GM21526 (cell line): ENCODE data around the gene RFLNA.
"Not testable (repeated sequence)": the region's sequence is repeated elsewhere in the genome, so short reads cannot be mapped to it uniquely, and the experiment has no call there.

Experiments
- ATAC-seq: cut with Tn5 transposase; IDR thresholded peaks from one replicate; pipeline ENCODE4 v1.9.1; 2021; ENCODE audit warnings: moderate library complexity; ENCODE audit not compliant: unreplicated experiment, low FRiP score

RFLNA gene

DNA sequence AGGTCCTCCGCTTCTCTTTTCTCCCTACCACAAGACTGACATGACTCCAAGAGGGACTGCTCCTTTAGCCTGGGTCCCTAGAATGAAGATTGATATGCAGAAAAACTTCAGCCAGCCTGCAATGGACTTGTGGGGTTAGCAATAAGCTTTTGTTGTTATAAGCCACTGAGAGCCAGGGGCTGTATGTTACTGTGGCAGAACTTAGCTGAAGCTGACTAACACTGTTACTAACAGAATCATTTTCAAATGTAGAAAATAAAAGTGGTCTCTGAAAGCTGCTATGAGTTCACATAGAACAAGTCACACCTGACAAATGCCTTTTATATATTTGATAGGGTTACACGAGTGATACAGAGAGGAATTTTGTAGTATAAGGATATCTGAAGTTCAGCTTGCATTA is 13.6 kb upstream of the RFLNA start:
- ATAC-seq, result no peak

DNA sequence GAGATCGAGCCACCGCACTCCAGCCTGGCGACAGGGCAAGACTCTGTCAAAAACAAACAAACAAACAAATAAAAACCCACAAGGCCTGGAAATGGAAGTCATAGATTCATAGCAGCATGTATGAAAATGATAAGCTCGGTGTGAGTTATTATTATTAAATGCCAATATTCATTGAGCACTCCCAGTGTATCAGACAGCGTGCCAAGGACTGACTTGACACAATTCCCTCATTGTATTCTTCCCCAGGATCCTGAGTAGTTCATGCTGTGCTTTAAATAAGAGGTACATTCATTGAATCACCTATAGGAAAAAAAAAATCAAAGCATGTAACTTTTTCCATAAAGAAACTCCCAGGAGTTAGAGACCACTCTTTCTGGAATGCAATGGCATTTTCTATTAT is 12.6 kb upstream of the RFLNA start:
- no peak for ATAC-seq

DNA sequence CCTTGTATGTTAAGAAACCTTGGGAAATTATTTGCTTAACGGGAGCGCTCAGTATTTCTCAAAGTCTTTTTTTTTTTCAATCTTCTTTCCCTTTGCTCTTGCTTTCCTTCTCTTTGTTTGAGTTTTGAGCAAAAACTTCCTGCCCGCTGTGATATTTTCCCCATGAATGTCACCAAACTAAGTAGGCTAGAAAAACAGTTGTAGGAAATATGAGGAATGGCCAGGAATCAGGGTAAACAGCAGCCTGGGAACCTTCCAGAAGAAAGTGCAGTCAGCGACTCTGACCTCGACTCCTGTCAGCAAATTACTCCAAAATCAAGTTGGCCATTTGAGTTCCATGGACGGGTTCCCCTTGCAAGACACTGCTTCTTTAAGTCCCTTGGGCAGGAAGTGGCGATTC is 11.6 kb upstream of the RFLNA start:
- ATAC-seq, result no peak

DNA sequence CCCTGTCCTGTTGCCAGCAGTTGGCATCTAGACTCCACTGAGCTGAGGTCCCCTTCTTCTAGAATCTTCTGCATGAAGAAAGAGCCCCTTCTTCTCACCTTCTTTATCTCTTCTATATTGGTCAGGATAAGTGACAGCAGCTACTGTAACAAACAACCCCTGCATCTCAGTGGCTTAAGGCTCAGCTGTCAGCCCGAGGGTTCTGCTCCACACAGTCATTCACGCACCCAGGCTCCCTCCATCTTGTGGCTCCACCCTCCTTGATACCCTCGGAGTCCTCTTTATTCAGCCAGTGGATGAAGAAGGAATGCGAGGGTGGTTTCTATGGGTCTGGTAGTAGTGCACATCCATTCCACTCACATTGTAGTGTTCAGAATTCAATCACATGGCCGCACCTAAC is 10.5 kb upstream of the RFLNA start:
- no peak for ATAC-seq

DNA sequence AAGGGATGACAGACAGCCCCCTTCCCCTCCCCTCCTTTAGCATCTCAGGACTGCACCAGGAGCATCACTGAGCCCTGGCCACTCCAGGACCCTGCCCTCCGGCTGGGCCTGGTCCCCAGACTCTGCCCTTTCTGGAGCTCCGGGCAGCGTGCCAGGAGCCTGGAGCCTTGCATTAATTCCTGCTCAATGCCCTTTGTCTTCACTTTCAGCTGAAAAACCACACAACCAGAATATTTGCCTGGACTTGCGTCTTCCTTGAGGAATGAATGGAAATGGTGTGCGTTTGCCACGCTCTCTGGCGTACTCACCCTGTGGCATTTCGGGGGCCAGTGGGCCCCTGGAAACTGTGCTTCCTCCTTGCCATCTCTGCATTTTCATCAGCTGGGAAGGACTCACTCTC is 8.5 kb upstream of the RFLNA start:
- ATAC-seq, result no peak

DNA sequence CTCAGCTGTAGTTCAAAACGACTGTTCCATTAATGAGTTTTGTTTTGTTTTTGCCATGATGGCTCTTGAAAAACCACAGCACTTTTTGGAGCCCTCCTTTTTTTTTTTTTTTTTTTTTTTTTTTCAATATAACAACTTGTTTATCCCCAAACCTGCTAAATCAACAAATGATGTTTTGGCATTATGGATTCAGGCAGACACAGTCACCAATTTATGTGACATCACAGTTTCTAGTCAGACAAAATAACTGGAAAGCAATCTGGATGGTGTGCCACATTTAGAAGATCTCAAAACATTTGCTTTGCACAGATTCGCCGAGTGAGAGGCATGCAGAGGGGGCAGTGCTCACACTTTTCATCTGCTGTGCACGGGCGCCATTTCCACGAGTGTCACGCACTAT is 7.9 kb upstream of the RFLNA start:
- ATAC-seq, result no peak

DNA sequence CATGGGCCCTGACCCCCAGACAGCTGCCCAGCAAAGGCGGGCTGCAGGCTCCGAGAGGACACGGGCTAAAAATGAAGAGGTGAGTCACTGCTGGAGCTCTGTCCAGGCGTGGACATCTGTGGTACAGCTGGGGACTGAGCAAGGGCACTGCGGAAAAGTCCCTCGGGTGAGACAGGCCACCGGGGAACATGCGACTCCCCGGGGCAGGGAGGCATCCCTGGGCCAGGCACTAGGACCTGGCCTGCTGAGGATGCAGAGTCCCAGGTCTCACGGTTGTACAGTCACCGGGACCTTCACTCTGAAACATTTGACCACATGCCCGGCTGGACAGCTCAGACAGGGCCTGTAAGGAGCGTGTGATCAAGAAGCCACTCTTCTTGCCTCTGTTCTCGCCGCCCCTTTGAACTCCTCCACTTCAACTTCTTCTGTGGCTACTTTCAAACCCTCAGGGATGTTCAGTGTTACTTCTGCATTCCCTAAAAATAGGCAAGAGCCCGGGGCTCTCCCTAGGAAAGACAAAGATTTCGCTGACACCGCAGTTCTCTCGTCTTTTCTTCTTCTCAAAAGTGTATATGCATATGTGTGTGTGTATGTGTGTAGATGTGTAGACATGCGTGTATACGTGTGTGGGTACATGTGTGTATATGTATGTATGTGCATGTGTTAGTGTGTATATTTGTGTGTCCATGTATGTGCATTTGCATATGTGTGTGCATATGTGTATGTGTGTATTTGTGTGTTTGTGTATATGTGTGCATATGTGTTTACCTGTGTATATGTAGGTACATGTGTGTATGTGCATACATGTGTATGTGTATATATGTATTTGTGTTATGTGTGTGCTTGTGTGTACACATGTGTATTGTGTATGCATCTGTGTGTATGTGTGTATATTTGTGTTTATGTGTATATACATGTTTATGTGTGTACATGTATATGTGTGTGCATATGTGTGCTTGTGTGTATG is 5.0 kb upstream of the RFLNA start:
- ATAC-seq, result no peak

DNA sequence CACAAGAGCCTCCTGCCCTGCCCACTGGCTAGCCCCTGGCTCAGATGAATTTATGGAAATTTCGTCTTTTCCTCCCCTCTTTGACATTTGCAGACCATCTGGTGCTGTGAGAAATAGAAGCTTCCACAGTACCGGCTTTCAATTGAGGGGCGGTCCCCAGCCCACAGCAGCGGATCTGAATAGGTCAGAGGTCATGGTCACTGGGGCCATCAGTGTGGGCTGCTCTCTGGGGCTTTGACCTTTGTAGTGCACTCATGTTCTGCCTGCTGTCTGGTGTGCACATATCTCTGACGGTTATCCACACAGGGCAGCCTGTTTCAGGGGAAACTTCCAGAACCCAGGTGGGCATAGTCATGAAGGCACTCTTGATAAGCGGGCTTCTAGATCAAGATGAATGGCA is 2.5 kb upstream of the RFLNA start:
- ATAC-seq, result no peak

DNA sequence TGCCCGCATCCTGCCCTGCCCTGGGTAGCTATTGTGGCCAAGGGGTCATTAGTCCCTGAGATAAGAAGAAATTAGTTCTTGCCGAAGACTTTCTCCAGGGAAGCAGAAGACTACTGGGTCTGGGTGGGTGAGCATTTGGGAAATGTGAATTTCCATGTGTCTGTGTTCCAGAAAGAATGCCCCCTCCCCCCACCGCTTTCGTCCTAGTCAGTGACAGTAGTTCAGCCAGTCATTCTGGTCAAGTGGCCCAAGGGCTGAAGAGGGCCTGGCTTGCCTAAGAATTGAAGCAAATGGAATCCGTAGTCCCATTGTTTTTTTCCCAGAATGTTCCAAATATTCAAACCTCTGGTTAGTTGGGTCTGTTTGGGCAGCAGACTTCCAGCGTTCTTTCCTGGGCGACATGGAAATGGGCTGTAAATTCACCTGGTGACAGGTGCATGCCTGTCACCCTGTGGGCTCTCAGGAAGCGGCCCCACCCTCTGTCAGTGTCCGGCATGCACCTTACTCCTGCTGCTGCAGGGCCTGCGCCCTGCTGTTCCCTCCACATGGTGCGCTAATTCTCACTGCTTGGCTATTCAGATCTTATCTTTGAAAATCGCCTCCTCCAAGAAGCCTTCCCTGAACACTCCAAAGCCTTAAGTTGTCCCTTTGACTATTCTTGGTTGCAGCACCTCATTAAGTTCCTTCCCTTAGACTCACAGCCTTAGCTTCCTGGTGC is 1.4 kb upstream of the RFLNA start:
- ATAC-seq, result no peak

DNA sequence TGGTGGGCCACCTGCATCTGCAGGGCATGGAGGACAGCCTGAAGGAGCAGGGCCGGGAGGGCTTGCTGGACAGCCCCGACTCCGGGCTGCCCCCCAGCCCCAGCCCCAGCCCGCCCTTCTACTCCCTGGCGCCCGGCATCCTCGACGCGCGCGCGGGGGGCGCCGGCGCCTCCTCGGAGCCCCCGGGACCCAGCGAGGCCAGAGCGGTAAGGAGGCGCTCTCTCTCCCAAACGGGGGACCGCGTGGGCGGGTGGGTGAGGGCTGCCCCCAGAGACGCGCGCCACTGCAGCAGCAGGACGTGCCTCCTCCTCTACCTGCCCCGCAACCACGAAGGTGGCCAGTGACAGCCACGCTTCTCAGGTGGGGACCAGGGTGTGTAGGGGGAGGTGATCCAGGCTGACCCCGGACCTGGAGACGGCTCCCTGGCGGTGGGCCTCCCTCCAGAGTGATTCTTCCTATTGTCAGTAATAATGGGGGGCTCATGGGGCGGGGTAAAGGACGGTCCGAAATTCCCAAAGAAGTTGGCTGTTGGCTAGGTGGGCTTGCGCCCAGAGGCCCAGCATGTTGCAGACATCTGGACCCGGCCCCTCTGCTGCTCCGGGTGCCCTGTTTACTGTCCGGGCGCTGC is 652 bp downstream of the RFLNA start:
- ATAC-seq, result no peak

DNA sequence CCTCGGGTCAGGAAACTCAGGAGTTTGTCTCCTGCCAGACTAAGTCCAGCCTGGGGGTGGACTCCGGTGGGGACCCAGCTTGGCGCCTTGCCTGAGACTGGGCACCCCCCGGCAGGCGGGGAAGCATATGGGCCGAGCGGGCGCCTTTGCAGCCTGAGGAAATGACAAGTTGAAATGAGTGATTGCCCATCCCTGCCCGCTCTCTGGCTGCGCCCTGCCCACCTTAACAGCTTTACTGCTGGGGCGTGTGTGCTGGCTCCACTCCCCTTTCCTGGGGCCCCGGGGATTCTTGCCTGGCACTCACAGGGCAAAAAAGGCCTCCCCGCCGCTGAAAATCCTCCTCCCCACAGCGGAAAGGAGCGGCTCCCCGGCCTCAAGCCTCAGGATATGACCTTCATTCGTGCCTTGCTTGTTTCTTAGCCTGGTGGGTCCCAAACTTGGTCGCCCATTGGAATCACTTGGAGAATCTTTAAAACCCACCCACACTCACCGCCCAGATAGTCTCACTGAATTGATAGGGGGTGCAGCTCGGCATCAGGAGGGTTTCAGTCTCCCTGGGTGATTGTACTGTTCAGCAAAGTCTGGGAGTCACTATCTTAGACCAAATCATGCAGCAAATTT is 1.5 kb downstream of the RFLNA start:
- ATAC-seq, result no peak

DNA sequence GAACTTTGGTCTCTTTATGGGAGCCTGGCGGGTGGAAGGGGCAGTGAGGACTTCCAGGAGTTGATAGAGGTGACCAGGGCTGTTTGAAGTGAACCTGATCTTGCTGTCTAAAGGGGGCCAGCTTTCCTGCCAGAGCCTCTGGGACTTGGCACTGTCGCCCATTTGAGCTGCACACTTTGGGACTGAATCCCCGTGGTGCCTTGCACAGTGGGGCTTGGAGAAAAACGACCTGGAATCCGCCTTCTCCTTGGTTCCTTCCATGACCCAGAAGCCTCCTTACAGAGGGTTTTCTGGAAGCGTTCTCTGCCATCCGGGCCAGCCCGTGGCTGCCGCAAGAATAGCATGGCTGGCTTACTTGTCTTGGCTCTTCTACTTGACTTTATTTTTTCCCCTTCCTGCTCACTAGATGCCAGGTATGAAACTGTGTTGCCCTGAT is 2.0 kb downstream of the RFLNA start:
- ATAC-seq, result no peak

DNA sequence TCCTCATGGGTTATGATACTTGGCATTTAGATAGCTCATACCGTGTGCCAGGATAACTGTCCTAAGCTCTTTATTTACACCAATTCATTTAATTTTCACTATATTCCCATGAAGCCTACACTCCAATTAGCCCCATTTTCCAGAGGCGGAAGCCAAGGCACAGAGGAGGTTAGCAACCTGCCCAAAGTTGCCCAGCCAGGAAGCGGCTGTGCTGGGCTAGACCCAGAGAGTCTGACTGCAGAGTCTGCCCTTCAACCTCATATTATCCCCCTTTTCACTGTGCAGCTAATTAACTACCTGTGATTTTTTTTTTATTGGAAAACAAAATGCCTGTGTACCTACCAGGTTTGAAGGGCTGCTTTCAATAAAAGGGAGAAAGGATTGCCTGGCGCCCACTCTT is 2.5 kb downstream of the RFLNA start:
- ATAC-seq, result no peak

DNA sequence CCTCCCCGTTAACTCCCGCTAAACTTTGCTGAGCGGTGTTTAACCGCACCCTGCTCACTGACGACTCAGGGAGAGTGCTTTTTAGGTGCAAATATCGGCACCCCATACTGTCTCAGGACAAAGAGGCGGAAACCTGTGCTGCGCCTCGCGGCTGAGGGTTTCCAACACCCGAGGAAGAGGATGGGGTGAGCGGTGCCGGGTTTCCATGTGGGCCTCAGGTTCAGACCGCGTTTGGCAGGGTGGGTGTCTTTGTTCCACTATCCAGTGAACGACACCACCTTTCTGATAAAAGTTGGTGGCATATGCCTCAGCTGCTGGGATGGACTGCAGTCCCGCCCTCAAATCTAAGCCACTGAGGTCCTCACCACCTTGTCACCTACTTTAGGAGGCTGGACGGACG is 3.0 kb downstream of the RFLNA start:
- ATAC-seq, result no peak

DNA sequence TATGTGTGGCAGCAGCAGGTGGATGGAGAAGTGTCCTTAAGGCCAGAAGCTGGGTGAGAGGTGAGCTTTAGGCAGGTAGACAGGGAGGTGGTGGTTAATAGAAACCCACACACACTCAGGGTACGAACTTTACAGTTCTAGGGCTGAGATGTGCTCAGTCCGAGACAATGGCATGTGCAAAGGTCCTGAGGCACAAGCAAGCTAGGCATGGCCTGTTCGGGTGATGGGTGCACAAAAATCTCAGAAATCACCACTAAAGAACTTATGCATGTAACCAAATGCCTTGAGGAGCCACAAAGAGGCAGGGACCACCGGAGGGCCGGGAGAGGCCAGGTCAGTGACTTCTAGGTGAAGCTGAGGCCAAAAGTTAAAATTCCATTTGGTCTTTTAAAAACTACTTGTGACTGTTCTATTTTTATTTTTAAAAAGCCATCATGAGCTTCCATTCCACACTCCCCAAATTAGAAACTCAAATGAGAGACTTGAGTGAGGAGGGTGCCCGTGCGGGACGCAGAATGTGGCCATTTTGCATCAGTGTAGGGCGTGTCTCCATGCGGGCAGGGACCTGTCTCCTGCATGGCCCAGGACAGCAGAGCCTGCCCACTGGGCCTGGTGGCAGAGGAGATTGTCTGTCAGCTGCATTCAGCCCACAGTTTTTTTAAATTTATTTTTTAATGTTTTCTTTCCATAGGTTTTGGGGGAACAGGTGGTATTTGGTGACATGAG is 4.0 kb downstream of the RFLNA start:
- ATAC-seq, result no peak

DNA sequence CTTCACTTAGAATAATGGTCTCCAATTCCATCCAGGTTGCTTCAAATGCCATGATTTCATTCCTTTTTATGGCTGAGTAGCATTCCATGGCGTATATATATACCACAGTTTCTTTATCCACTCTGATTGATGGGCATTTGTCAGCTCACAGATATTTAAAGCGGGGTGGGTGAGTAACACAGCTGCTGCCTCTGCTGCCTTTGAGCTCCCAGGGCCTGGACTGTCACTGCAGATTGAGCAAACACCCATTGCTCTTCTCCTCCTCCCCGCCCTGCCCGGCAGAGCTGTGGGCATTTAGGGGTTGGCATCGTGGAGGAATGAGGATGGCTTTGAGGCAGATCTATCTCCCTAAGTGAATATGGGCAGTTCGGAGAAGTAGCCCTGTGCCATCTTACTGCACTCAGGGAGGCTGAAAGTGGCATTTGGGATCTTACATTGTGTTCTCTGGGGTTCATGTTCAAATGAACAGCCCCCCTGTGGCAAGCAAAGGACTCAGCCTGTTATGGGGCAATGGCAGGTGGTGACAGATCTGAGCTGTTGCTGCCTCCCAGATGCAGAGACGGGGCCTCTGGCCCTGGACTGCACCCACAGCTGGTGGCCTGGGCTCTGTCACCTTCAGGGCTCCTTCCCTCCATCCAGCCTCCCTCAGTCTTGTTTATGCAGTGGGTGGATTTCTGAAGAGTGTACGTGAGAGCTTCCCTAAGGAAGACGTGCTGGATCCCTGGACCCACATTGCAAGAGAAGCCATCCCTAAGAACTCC is 4.9 kb downstream of the RFLNA start:
- no peak for ATAC-seq

DNA sequence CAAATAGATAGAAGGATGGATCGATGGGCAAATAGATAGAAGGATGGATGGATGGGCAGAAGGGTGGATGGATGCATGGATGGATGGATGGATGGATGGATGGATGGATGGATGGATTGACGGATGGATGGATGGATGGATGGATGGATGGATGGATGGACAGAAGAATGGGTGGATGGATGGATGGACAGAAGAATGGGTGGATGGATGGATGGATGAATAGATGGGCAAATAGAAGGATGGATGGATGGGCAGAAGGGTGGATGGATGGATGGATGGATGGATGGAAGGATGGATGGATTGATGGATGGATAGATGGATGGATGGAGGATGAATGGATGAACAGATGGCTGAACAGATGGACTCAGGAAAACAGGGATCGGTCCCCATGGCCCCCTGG is 5.8 kb downstream of the RFLNA start:
- ATAC-seq, result not testable (repeated sequence)

DNA sequence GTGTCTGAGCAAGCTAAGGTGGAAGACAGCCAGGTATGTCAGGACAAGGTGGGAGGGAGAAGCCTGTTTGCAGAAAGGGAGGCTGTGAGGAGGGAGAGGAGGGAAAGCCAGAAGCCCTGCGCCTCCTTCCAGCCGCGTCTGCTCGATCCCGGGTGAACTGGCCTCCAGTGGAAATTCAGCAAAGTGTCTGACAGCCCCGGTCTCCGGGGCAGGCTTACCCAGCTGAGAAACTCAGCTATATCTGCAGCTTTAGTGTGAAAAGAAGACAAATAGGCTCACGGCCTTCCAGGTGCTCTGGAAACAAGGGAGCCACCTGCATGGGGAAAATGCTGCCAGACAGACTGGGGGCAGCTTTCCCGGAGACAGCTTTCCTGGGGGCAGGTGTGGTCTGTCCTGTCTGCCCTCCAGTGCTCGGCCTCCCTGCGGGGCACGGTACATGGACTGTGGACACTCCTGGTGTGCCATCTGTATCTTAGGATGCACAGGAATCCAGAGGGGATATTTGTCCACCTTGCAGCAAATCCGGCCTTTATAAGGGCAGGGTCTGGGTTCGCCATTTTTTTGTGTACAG is 6.3 kb downstream of the RFLNA start:
- no peak for ATAC-seq

DNA sequence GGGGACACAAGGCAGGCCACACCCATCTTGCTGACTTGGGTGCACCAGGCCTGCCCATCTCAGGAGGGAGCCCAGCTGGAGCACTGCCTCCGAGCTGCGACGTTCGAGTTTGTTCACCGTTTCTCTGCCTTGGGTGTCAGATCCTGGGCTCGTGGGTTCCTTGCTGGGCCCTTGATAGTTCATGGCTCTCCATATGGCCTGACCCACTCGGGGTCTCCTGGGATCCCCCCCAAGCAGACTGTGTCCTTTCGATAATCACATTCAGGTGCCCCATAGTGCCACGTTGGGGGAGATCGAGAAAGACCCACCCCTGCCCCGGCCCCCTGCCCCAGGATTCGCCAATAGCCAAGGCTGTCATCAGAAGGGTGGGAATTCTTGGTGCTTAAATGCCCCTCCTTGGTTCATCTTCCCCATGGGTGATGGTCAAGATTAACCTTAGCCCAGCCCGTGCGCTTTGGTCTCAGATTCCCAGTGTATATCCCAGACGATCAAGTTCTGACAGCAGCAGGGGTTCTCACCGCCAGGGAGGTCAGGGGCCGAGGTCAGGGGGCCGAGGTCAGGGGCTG is 7.4 kb downstream of the RFLNA start:
- no peak for ATAC-seq
